HepG2 (cell line): Measurements from ENCODE around the gene SNRPD2. TPM values are rescaled to one million over a fixed set of nuclear protein-coding genes. Genes with fewer than 3 reads are reported as not detected.
A peak's percentile ranks its signal among the peaks of the same experiment; 100 is the strongest.

Experiments used
- ARHGAP35 ChIP-seq: sonication (generic); formaldehyde crosslinking; IDR thresholded peaks from 2 replicates; pipeline ENCODE4 v1.9.0; 2022; ENCODE audit warnings: mild to moderate bottlenecking, inconsistent platforms, moderate library complexity, missing genetic modification reagents, borderline replicate concordance
- ASH2L ChIP-seq: fragments of 300-600, 200-600 bp; sonication (generic); IDR thresholded peaks from 2 replicates; pipeline ENCODE4 v1.7.0; 2017; ENCODE audit warnings: low read depth, mild to moderate bottlenecking, moderate library complexity, mixed read lengths, low read length; ENCODE audit not compliant: insufficient read length
- BHLHE40 ChIP-seq: IDR thresholded peaks from 2 replicates; pipeline ENCODE4 v1.6.1; 2011; ENCODE audit warnings: low read length, improper control_type of control experiment
- CBFB ChIP-seq: sonication (generic); formaldehyde crosslinking; IDR thresholded peaks from 2 replicates; pipeline ENCODE4 v1.4.0; 2020; ENCODE audit warnings: missing genetic modification reagents
- CENPBD1 ChIP-seq: sonication (generic); formaldehyde crosslinking; IDR thresholded peaks from 2 replicates; pipeline ENCODE4 v1.8.0; 2022; ENCODE audit warnings: missing genetic modification reagents, low read depth, mild to moderate bottlenecking, borderline replicate concordance
- DRAP1 ChIP-seq: IDR thresholded peaks from 2 replicates; pipeline ENCODE4 v1.6.1; 2016; ENCODE audit warnings: missing genetic modification reagents, missing compliant biosample characterization
- EP300 ChIP-seq, 3 experiments: sonication (generic) in 1 of 3; formaldehyde crosslinking in 1 of 3; IDR thresholded peaks; 2 replicates each; pipeline versions ENCODE4 v1.5.1 to v1.6.1; 2011 to 2020; ENCODE audit warnings: low read depth in 2 of 3, low read length in 2 of 3, borderline replicate concordance in 1 of 3, improper control_type of control experiment in 1 of 3, mild to moderate bottlenecking in 1 of 3, missing genetic modification reagents in 1 of 3, moderate library complexity in 1 of 3
- KDM6A ChIP-seq: IDR thresholded peaks from 2 replicates; pipeline ENCODE4 v1.6.1; 2016; ENCODE audit warnings: low read depth
- PATZ1 ChIP-seq: sonication (generic); formaldehyde crosslinking; IDR thresholded peaks from 2 replicates; pipeline ENCODE4 v1.4.0; 2020; ENCODE audit warnings: missing genetic modification reagents
- SCMH1 ChIP-seq: sonication (generic); formaldehyde crosslinking; IDR thresholded peaks from 2 replicates; pipeline ENCODE4 v1.9.0; 2021; ENCODE audit warnings: missing genetic modification reagents, mild to moderate bottlenecking, borderline replicate concordance
- TAF1 ChIP-seq: sonication (generic); formaldehyde crosslinking; IDR thresholded peaks from 2 replicates; pipeline ENCODE4 v1.4.0; 2020; ENCODE audit warnings: missing genetic modification reagents
- TBP ChIP-seq: sonication (generic); formaldehyde crosslinking; IDR thresholded peaks from 2 replicates; pipeline ENCODE4 v1.5.0; 2020; ENCODE audit warnings: missing genetic modification reagents
- ZFY ChIP-seq: sonication (generic); formaldehyde crosslinking; IDR thresholded peaks from 2 replicates; pipeline ENCODE4 v1.4.0; 2020; ENCODE audit warnings: missing genetic modification reagents
- ZNF18 ChIP-seq: sonication (generic); formaldehyde crosslinking; IDR thresholded peaks from 2 replicates; pipeline ENCODE4 v1.8.0; 2022; ENCODE audit warnings: mild to moderate bottlenecking, missing genetic modification reagents; ENCODE audit not compliant: insufficient replicate concordance
- ZNF24 ChIP-seq: fragments of 450-650 bp; IDR thresholded peaks from 2 replicates; pipeline ENCODE4 v1.6.1; 2017; ENCODE audit warnings: antibody characterized with exemption, mild to moderate bottlenecking
- ZNF7 ChIP-seq: IDR thresholded peaks from 2 replicates; pipeline ENCODE4 v1.6.1; 2016; ENCODE audit warnings: missing biosample characterization, missing genetic modification reagents
- ZNF850 ChIP-seq: sonication (generic); formaldehyde crosslinking; conservative IDR thresholded peaks from 2 replicates; pipeline ENCODE4 v1.9.0; 2021; ENCODE audit warnings: mild to moderate bottlenecking, missing genetic modification reagents
- ZSCAN30 ChIP-seq: sonication (generic); formaldehyde crosslinking; IDR thresholded peaks from 2 replicates; pipeline ENCODE4 v1.5.0; 2020; ENCODE audit warnings: mild to moderate bottlenecking, missing genetic modification reagents
- polyA plus RNA-seq, 8 experiments: library from polyadenylated mRNA; depleted of rRNA in 3 of 8; stranded (reverse) in 7 of 8; unstranded in 1 of 8; fragments of >200 nt; fragmentation: Illumina TruSeq in 4 of 8; extraction: Trizol in 4 of 8; gene quantifications; 2 replicates each; pipeline versions ENCODE4 v1.2.1 to v1.2.3, GENCODE V29; 2011 to 2016; ENCODE audit warnings: low read depth in 4 of 8, missing spikeins in 1 of 8, mixed read lengths in 1 of 8; ENCODE audit not compliant: insufficient read depth in 1 of 8
- total RNA-seq, 5 experiments: library from RNA; depleted of rRNA; stranded (reverse); fragments of >200 nt; fragmentation: Illumina TruSeq; extraction: Trizol; gene quantifications; 2 replicates each; pipeline ENCODE4 v1.2.3, GENCODE V29; 2016; ENCODE audit warnings: low read depth in 1 of 5
- TF ChIP-seq, protein P1 (sequence below): sonication (generic); formaldehyde crosslinking; IDR thresholded peaks from 2 replicates; pipeline ENCODE4 v1.5.1; 2020; ENCODE audit warnings: mild to moderate bottlenecking, missing genetic modification reagents, moderate library complexity
- TF ChIP-seq, protein P2 (sequence below): IDR thresholded peaks from 2 replicates; pipeline ENCODE4 v1.6.1; 2016; ENCODE audit warnings: mild to moderate bottlenecking, missing biosample characterization, missing genetic modification reagents

Gene SNRPD2
- total and polyA plus RNA-seq, 2 of the 13 experiments (the other 11 are each of a cell fraction or from before 2014, with no cell fraction given): 299 to 485 TPM

- TF ChIP-seq, protein P1, sequence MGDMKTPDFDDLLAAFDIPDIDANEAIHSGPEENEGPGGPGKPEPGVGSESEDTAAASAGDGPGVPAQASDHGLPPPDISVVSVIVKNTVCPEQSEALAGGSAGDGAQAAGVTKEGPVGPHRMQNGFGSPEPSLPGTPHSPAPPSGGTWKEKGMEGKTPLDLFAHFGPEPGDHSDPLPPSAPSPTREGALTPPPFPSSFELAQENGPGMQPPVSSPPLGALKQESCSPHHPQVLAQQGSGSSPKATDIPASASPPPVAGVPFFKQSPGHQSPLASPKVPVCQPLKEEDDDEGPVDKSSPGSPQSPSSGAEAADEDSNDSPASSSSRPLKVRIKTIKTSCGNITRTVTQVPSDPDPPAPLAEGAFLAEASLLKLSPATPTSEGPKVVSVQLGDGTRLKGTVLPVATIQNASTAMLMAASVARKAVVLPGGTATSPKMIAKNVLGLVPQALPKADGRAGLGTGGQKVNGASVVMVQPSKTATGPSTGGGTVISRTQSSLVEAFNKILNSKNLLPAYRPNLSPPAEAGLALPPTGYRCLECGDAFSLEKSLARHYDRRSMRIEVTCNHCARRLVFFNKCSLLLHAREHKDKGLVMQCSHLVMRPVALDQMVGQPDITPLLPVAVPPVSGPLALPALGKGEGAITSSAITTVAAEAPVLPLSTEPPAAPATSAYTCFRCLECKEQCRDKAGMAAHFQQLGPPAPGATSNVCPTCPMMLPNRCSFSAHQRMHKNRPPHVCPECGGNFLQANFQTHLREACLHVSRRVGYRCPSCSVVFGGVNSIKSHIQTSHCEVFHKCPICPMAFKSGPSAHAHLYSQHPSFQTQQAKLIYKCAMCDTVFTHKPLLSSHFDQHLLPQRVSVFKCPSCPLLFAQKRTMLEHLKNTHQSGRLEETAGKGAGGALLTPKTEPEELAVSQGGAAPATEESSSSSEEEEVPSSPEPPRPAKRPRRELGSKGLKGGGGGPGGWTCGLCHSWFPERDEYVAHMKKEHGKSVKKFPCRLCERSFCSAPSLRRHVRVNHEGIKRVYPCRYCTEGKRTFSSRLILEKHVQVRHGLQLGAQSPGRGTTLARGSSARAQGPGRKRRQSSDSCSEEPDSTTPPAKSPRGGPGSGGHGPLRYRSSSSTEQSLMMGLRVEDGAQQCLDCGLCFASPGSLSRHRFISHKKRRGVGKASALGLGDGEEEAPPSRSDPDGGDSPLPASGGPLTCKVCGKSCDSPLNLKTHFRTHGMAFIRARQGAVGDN (CRISPR knock-in tag): peak; percentile 59
- TF ChIP-seq ASH2L (no peak), ZNF18 (no peak), ZNF24 (no peak), TBP (CRISPR knock-in tag) (no peak), ZFY (CRISPR knock-in tag) (peak; percentile 19; the same call in 1 of the 2 replicates), CENPBD1 (CRISPR knock-in tag) (no peak), EP300 (IDR thresholded peaks at IDR 0.05; ENCODE audit: low read depth in 2 of 2, low read length in 2 of 2) (no peak), EP300 (CRISPR knock-in tag; IDR thresholded peaks at IDR 0.05; ENCODE audit: borderline replicate concordance) (no peak), BHLHE40 (no peak), ARHGAP35 (CRISPR knock-in tag) (no peak), PATZ1 (CRISPR knock-in tag) (0 out of 2 replicates have a peak, but pooled peaks have one; percentile 11), ZNF7 (CRISPR knock-in tag) (no peak), ZNF850 (no peak), DRAP1 (0 out of 2 replicates have a peak, but pooled peaks have one; percentile 4), KDM6A (CRISPR knock-in tag) (no peak), SCMH1 (CRISPR knock-in tag) (no peak), TAF1 (CRISPR knock-in tag) (no peak), ZSCAN30 (CRISPR knock-in tag) (no peak), CBFB (0 out of 2 replicates have a peak, but pooled peaks have one; percentile 26)
- TF ChIP-seq, protein P2, sequence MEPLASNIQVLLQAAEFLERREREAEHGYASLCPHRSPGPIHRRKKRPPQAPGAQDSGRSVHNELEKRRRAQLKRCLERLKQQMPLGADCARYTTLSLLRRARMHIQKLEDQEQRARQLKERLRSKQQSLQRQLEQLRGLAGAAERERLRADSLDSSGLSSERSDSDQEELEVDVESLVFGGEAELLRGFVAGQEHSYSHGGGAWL (CRISPR knock-in tag): no peak
Observed at GRCh38 chr19:45638930-45639729, 52.6 kb downstream of the SNRPD2 start, which contains the start of gene EML2 (continued).
